ENCODE results near the gene ZNF433.

- no peak for TF ChIP-seq POLR2A (IDR thresholded peaks at IDR 0.05; ENCODE audit: low read depth)
- no peak for TF ChIP-seq POLR2AphosphoS5 (IDR thresholded peaks at IDR 0.05)
- TF ChIP-seq, protein P1, sequence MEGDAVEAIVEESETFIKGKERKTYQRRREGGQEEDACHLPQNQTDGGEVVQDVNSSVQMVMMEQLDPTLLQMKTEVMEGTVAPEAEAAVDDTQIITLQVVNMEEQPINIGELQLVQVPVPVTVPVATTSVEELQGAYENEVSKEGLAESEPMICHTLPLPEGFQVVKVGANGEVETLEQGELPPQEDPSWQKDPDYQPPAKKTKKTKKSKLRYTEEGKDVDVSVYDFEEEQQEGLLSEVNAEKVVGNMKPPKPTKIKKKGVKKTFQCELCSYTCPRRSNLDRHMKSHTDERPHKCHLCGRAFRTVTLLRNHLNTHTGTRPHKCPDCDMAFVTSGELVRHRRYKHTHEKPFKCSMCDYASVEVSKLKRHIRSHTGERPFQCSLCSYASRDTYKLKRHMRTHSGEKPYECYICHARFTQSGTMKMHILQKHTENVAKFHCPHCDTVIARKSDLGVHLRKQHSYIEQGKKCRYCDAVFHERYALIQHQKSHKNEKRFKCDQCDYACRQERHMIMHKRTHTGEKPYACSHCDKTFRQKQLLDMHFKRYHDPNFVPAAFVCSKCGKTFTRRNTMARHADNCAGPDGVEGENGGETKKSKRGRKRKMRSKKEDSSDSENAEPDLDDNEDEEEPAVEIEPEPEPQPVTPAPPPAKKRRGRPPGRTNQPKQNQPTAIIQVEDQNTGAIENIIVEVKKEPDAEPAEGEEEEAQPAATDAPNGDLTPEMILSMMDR (IDR thresholded peaks at IDR 0.05) = no peak
Measured at GRCh38 chr19:11970174-11970573, 65.3 kb downstream of the ZNF433 start.
